CD14-positive monocyte (primary cell): Measurements from ENCODE around the gene SHPK. TPM values are rescaled to one million over a fixed set of nuclear protein-coding genes. Genes with fewer than 3 reads are reported as not detected.

ENCODE experiments used
- DNase-seq, 3 donors: peaks; one replicate each; pipeline ENCODE4 v3.0.0-alpha.2; 2011 to 2022
- H2AFZ ChIP-seq: 2 replicates; pipeline ENCODE4 v1.6.0; 2012; ENCODE audit warnings: mild to moderate bottlenecking, low read depth, low read length, inconsistent platforms; ENCODE audit not compliant: insufficient read depth, poor library complexity, severe bottlenecking
- H3K27ac ChIP-seq, 2 donors: 1 replicate in 1 of 2; 2 replicates in 1 of 2; pipeline ENCODE4 v1.5.1; 2012 to 2013; ENCODE audit warnings: low read length in 2 of 2, control low read depth in 1 of 2, inconsistent platforms in 1 of 2, low read depth in 1 of 2, mild to moderate bottlenecking in 1 of 2
- H3K27me3 ChIP-seq, 2 donors: one replicate each; pipeline versions ENCODE4 v1.6.0 to v1.6.1; 2011 to 2013; ENCODE audit warnings: low read length in 2 of 2; ENCODE audit not compliant: control insufficient read depth in 2 of 2, insufficient read depth in 2 of 2
- H3K36me3 ChIP-seq, 2 donors: replicated peaks in 1 of 2; 1 replicate in 1 of 2; 2 replicates in 1 of 2; pipeline versions ENCODE4 v1.5.1 to v1.6.1; 2012 to 2013; ENCODE audit warnings: low read length in 2 of 2, control low read depth in 1 of 2, inconsistent platforms in 1 of 2, mild to moderate bottlenecking in 1 of 2; ENCODE audit not compliant: insufficient read depth in 2 of 2, control insufficient read depth in 1 of 2
- H3K4me1 ChIP-seq, 2 donors: 1 replicate in 1 of 2; 2 replicates in 1 of 2; pipeline versions ENCODE4 v1.5.1 to v1.6.1; 2012 to 2013; ENCODE audit warnings: low read length in 2 of 2, control low read depth in 1 of 2, inconsistent platforms in 1 of 2, mild to moderate bottlenecking in 1 of 2, moderate library complexity in 1 of 2; ENCODE audit not compliant: insufficient read depth in 2 of 2, control insufficient read depth in 1 of 2
- H3K4me2 ChIP-seq: replicated peaks from 2 replicates; pipeline ENCODE3; 2012; ENCODE audit warnings: low read length, moderate library complexity, mild to moderate bottlenecking; ENCODE audit not compliant: poor library complexity, severe bottlenecking; ENCODE audit errors: extremely low read depth
- H3K4me3 ChIP-seq, 3 experiments: fragments of 200-600 bp in 1 of 3; sonication (generic) in 1 of 3; replicated peaks in 1 of 3; 1 replicate in 2 of 3; 2 replicates in 1 of 3; pipeline ENCODE4 v1.5.1; 2011 to 2013; ENCODE audit warnings: low read length in 3 of 3, mild to moderate bottlenecking in 3 of 3, control low read depth in 2 of 3, low read depth in 2 of 3, inconsistent platforms in 1 of 3, moderate library complexity in 1 of 3
- H3K79me2 ChIP-seq: 2 replicates; pipeline ENCODE4 v1.6.0; 2012; ENCODE audit warnings: mild to moderate bottlenecking, control low read depth, inconsistent platforms, low read length, moderate library complexity; ENCODE audit not compliant: insufficient read depth
- H3K9ac ChIP-seq: 2 replicates; pipeline ENCODE4 v1.6.0; 2017; ENCODE audit warnings: low read length, mild to moderate bottlenecking; ENCODE audit not compliant: insufficient read depth, poor library complexity, severe bottlenecking
- H3K9me3 ChIP-seq, 2 donors: replicated peaks in 1 of 2; 1 replicate in 1 of 2; 2 replicates in 1 of 2; pipeline versions ENCODE4 v1.5.1 to v1.6.1; 2012 to 2013; ENCODE audit warnings: low read length in 2 of 2, control low read depth in 1 of 2; ENCODE audit not compliant: control insufficient read depth in 1 of 2, insufficient read depth in 1 of 2
- H4K20me1 ChIP-seq: 2 replicates; pipeline ENCODE4 v1.6.0; 2012; ENCODE audit warnings: mild to moderate bottlenecking, low read length, control low read depth, moderate library complexity; ENCODE audit not compliant: insufficient read depth
- H3K27ac Mint-ChIP-seq, 7 donors: one replicate each; pipeline ENCODE4 v1.8.0; 2020; ENCODE audit warnings: mild to moderate bottlenecking in 7 of 7, mixed read lengths in 7 of 7, moderate library complexity in 6 of 7, inconsistent platforms in 2 of 7
- H3K27me3 Mint-ChIP-seq, 3 donors: one replicate each; pipeline ENCODE4 v1.8.0; 2021 to 2022; ENCODE audit warnings: low read depth in 3 of 3, mild to moderate bottlenecking in 3 of 3, mixed read lengths in 3 of 3, moderate library complexity in 3 of 3, inconsistent platforms in 1 of 3
- H3K36me3 Mint-ChIP-seq, 2 donors: one replicate each; pipeline ENCODE4 v1.8.0; 2020; ENCODE audit warnings: mixed read lengths in 2 of 2, inconsistent platforms in 1 of 2, mild to moderate bottlenecking in 1 of 2
- H3K4me1 Mint-ChIP-seq: one replicate; pipeline ENCODE4 v1.8.0; 2020; ENCODE audit warnings: mild to moderate bottlenecking, mixed read lengths
- H3K4me3 Mint-ChIP-seq, 2 donors: one replicate each; pipeline ENCODE4 v1.8.0; 2020; ENCODE audit warnings: mild to moderate bottlenecking in 2 of 2, mixed read lengths in 2 of 2, moderate library complexity in 1 of 2
- H3K9me3 Mint-ChIP-seq, 7 donors: one replicate each; pipeline ENCODE4 v1.8.0; 2020 to 2022; ENCODE audit warnings: mixed read lengths in 7 of 7, mild to moderate bottlenecking in 6 of 7, moderate library complexity in 6 of 7, inconsistent platforms in 2 of 7
- CTCF ChIP-seq: fragments of 200-600 bp; IDR thresholded peaks from one replicate; pipeline ENCODE4 v1.8.0; 2022; ENCODE audit warnings: antibody characterized with exemption, mild to moderate bottlenecking
- WGBS: methylation state at CpG from one replicate; pipeline ENCODE4 v1.1.5; 2013; ENCODE audit warnings: missing lambda C conversion rate; ENCODE audit not compliant: insufficient coverage; 5-methylcytosine and 5-hydroxymethylcytosine counted together
- intact Hi-C, 2 donors: fragments of 100-400 bp; cut with micrococcal nuclease; formaldehyde crosslinking; loops; one replicate each; pipeline versions ENCODE4 v1.15.0 to v1.15.1; 2023
- polyA plus RNA-seq, 3 donors: library from polyadenylated mRNA; depleted of rRNA in 1 of 3; unstranded in 2 of 3; stranded (reverse) in 1 of 3; fragments of 300-500 nt in 2 of 3; fragments of >200 nt in 1 of 3; fragmentation: Illumina TruSeq in 2 of 3; gene quantifications; 1 replicate in 2 of 3; 2 replicates in 1 of 3; pipeline ENCODE4 v1.2.3, GENCODE V29; 2012 to 2021

SHPK gene
- polyA plus RNA-seq, 3 donors = 4.3 to 4.6 (median 4.6) TPM

GRCh38 chr17:3626831-3627768 lies 8.9 kb downstream of the SHPK start:
- no peak overlapping the region for H3K4me3 Mint-ChIP-seq
- intact Hi-C loops = no loop called here
- WGBS = 94% methylated on average over 4 of the region's 16 CpGs
- no peak for TF ChIP-seq CTCF
- H2AFZ ChIP-seq = no peak overlapping the region
- peak overlapping the region in 1 of 7 donors; percentile 22 for H3K27ac Mint-ChIP-seq
- no peaks in the 10 kb centered on the region for H4K20me1 ChIP-seq
- no peaks in the 10 kb centered on the region for H3K4me1 ChIP-seq
- no peaks in the 10 kb centered on the region for H3K79me2 ChIP-seq
- H3K36me3 ChIP-seq = peaks cover 43 to 64% of the 10 kb centered on the region in 2 donors
- H3K9me3 ChIP-seq = no peaks in the 10 kb centered on the region
- no peak overlapping the region for H3K27ac ChIP-seq
- no peaks in the 10 kb centered on the region for H3K27me3 Mint-ChIP-seq
- H3K36me3 Mint-ChIP-seq = peaks cover 53 to 80% of the 10 kb centered on the region in 2 donors
- H3K4me3 ChIP-seq = no peak overlapping the region
- H3K4me2 ChIP-seq = no peak overlapping the region
- peaks cover 3% of the 10 kb centered on the region for H3K4me1 Mint-ChIP-seq
- no peaks in the 10 kb centered on the region for H3K27me3 ChIP-seq
- no peak for DNase-seq
- H3K9me3 Mint-ChIP-seq = peaks cover 0 to 2% (median 0%) of the 10 kb centered on the region in 7 donors
- no peak overlapping the region for H3K9ac ChIP-seq

- peaks cover 0 to 12% (median 4%) of the 10 kb centered on the region in 7 donors for H3K9me3 Mint-ChIP-seq
- H3K36me3 Mint-ChIP-seq = peaks cover 65 to 98% of the 10 kb centered on the region in 2 donors
- intact Hi-C loops = no loop called here
- H3K9me3 ChIP-seq = peaks cover 0 to 1% of the 10 kb centered on the region in 2 donors
- H3K4me1 Mint-ChIP-seq = no peaks in the 10 kb centered on the region
- H3K4me2 ChIP-seq = no peak overlapping the region
- no peaks in the 10 kb centered on the region for H3K79me2 ChIP-seq
- DNase-seq = no peak
- H4K20me1 ChIP-seq = no peaks in the 10 kb centered on the region
- H3K27me3 ChIP-seq = no peaks in the 10 kb centered on the region
- no peak overlapping the region for H3K4me3 Mint-ChIP-seq
- peaks cover 47 to 73% of the 10 kb centered on the region in 2 donors for H3K36me3 ChIP-seq
- no peaks in the 10 kb centered on the region for H3K4me1 ChIP-seq
- no peak overlapping the region for H2AFZ ChIP-seq
- H3K27me3 Mint-ChIP-seq = no peaks in the 10 kb centered on the region
- H3K9ac ChIP-seq = no peak overlapping the region
- TF ChIP-seq CTCF = no peak
- no peak overlapping the region for H3K27ac Mint-ChIP-seq
- WGBS = 95% methylated on average over 16 of the region's 16 CpGs
- no peak overlapping the region for H3K27ac ChIP-seq
- no peak overlapping the region for H3K4me3 ChIP-seq
Measured at GRCh38 chr17:3622977-3623594, 13.0 kb downstream of the SHPK start.
